Gastroesophageal sphincter (tissue), 3 donors: ENCODE measurements around the gene MYO1D.

Experiments
- EP300 ChIP-seq: sonication (generic); formaldehyde crosslinking; IDR thresholded peaks from one replicate; pipeline ENCODE4 v1.6.1; 2017; ENCODE audit warnings: antibody characterized with exemption, mild to moderate bottlenecking
- POLR2A ChIP-seq, 2 donors: fragments of 450-650 bp; IDR thresholded peaks; one replicate each; pipeline ENCODE4 v1.6.1; 2017; ENCODE audit warnings: antibody characterized with exemption in 2 of 2, mild to moderate bottlenecking in 2 of 2, moderate library complexity in 1 of 2
- POLR2AphosphoS5 ChIP-seq: sonication (generic); formaldehyde crosslinking; IDR thresholded peaks from one replicate; pipeline ENCODE4 v1.6.1; 2017; ENCODE audit warnings: antibody characterized with exemption
- TF ChIP-seq, protein P1 (sequence below), 4 experiments: fragments of 200-600 bp in 2 of 4; fragments of 450-650 bp in 2 of 4; sonication (generic) in 1 of 4; IDR thresholded peaks; one replicate each; pipeline ENCODE4 v1.5.1; 2017 to 2019; ENCODE audit warnings: antibody characterized with exemption in 4 of 4, mild to moderate bottlenecking in 2 of 4, moderate library complexity in 2 of 4

DNA sequence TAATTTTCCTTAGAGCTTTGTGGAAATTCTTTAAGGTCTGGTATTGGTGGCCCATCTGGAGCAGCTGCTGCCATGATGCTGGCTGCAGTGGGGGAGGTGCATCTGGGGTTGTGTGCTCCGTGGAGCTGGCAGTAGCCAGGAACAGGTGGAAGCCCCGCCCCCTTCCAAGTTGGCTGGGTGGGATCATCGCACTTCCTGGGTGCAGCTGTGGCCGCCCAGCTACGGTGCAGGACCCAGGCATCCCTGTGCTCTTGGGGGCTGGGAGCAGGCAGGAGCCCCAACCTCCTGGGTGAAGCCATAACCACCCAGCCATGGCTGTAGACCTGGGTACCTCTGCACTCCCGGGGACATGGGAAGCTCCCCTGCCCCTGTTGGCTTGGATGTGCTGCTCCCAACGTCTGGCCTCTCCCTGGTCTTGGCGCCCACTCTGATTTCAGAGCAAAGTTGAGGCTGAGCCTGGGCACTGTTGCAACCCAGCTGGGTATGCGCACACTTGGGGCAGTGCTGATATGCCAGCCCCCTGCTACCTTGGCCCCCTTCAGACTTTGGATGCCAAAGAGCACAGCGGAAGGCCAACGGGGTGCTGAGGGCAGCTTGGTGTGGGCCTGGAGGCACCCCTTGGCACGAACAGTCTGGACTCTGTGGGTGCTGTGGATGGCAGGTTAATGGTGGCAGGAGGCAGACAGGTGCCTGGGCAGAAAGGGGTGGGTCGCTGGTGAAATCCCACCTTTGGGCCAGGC is 145.2 kb downstream of the MYO1D start:
- TF ChIP-seq, protein P1, sequence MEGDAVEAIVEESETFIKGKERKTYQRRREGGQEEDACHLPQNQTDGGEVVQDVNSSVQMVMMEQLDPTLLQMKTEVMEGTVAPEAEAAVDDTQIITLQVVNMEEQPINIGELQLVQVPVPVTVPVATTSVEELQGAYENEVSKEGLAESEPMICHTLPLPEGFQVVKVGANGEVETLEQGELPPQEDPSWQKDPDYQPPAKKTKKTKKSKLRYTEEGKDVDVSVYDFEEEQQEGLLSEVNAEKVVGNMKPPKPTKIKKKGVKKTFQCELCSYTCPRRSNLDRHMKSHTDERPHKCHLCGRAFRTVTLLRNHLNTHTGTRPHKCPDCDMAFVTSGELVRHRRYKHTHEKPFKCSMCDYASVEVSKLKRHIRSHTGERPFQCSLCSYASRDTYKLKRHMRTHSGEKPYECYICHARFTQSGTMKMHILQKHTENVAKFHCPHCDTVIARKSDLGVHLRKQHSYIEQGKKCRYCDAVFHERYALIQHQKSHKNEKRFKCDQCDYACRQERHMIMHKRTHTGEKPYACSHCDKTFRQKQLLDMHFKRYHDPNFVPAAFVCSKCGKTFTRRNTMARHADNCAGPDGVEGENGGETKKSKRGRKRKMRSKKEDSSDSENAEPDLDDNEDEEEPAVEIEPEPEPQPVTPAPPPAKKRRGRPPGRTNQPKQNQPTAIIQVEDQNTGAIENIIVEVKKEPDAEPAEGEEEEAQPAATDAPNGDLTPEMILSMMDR (IDR thresholded peaks at IDR 0.05), result no peak
- TF ChIP-seq POLR2A (IDR thresholded peaks at IDR 0.05), result no peak
- TF ChIP-seq POLR2AphosphoS5, result no peak
- no peak for TF ChIP-seq EP300
